ENCODE measurements around the gene CDC5L.

The CDC5L gene

GRCh38 chr6:44494011-44494501 is 106.5 kb downstream of the CDC5L start:
- peaks cover 7% of the 10 kb centered on the region for H3K4me1 ChIP-seq (ENCODE audit: control insufficient read depth, insufficient read depth, low read length)
- H3K9me3 ChIP-seq (ENCODE audit: control insufficient read depth, low read length): no peaks in the 10 kb centered on the region
- no peak overlapping the region for H3K27ac ChIP-seq (ENCODE audit: insufficient read depth, low read depth, low read length, poor library complexity, severe bottlenecking)
- no peak overlapping the region for H3K4me3 ChIP-seq (ENCODE audit: insufficient read depth, low read depth, low read length)
- H3K36me3 ChIP-seq (ENCODE audit: control insufficient read depth, insufficient read depth, low read length): no peaks in the 10 kb centered on the region
- no peaks in the 10 kb centered on the region for H3K27me3 ChIP-seq (ENCODE audit: control insufficient read depth, insufficient read depth, low read length, poor library complexity, severe bottlenecking)
- 82 to 89% methylated on average over 7 of the region's 7 CpGs for WGBS, 2 experiments

GRCh38 chr6:44495036-44495901 is 107.8 kb downstream of the CDC5L start:
- 86 to 87% methylated on average over 16 of the region's 16 CpGs for WGBS, 2 experiments
- H3K27ac ChIP-seq (ENCODE audit: insufficient read depth, low read depth, low read length, poor library complexity, severe bottlenecking): no peak overlapping the region
- H3K27me3 ChIP-seq (ENCODE audit: control insufficient read depth, insufficient read depth, low read length, poor library complexity, severe bottlenecking): no peaks in the 10 kb centered on the region
- H3K36me3 ChIP-seq (ENCODE audit: control insufficient read depth, insufficient read depth, low read length): no peaks in the 10 kb centered on the region
- H3K4me3 ChIP-seq (ENCODE audit: insufficient read depth, low read depth, low read length): no peak overlapping the region
- peaks cover 7% of the 10 kb centered on the region for H3K4me1 ChIP-seq (ENCODE audit: control insufficient read depth, insufficient read depth, low read length)
- H3K9me3 ChIP-seq (ENCODE audit: control insufficient read depth, low read length): no peaks in the 10 kb centered on the region

- Histone ChIP-seq H3K9me3 (ENCODE audit: control insufficient read depth, low read length) (no peaks in the 10 kb centered on the region), H3K4me1 (ENCODE audit: control insufficient read depth, insufficient read depth, low read length) (peaks cover 7% of the 10 kb centered on the region), H3K4me3 (ENCODE audit: insufficient read depth, low read depth, low read length) (no peak overlapping the region), H3K36me3 (ENCODE audit: control insufficient read depth, insufficient read depth, low read length) (no peaks in the 10 kb centered on the region), H3K27ac (ENCODE audit: insufficient read depth, low read depth, low read length, poor library complexity, severe bottlenecking) (no peak overlapping the region), H3K27me3 (ENCODE audit: control insufficient read depth, insufficient read depth, low read length, poor library complexity, severe bottlenecking) (no peaks in the 10 kb centered on the region)
- WGBS, 2 experiments: 93 to 94% methylated on average over 9 of the region's 9 CpGs
Measured at GRCh38 chr6:44496665-44497369, 109.3 kb downstream of the CDC5L start.

GRCh38 chr6:44497807-44498206 is 110.3 kb downstream of the CDC5L start:
- Histone ChIP-seq H3K4me3 (ENCODE audit: insufficient read depth, low read depth, low read length) (no peak overlapping the region), H3K9me3 (ENCODE audit: control insufficient read depth, low read length) (no peaks in the 10 kb centered on the region), H3K27me3 (ENCODE audit: control insufficient read depth, insufficient read depth, low read length, poor library complexity, severe bottlenecking) (no peaks in the 10 kb centered on the region), H3K27ac (ENCODE audit: insufficient read depth, low read depth, low read length, poor library complexity, severe bottlenecking) (no peak overlapping the region), H3K36me3 (ENCODE audit: control insufficient read depth, insufficient read depth, low read length) (no peaks in the 10 kb centered on the region), H3K4me1 (ENCODE audit: control insufficient read depth, insufficient read depth, low read length) (peaks cover 7% of the 10 kb centered on the region)
- WGBS, 2 experiments: 95 to 97% methylated on average over 5 of the region's 5 CpGs

GRCh38 chr6:44498436-44498835 is 110.9 kb downstream of the CDC5L start:
- Histone ChIP-seq H3K27ac (ENCODE audit: insufficient read depth, low read depth, low read length, poor library complexity, severe bottlenecking) (no peak overlapping the region), H3K36me3 (ENCODE audit: control insufficient read depth, insufficient read depth, low read length) (no peaks in the 10 kb centered on the region), H3K4me3 (ENCODE audit: insufficient read depth, low read depth, low read length) (no peak overlapping the region), H3K4me1 (ENCODE audit: control insufficient read depth, insufficient read depth, low read length) (peaks cover 7% of the 10 kb centered on the region), H3K9me3 (ENCODE audit: control insufficient read depth, low read length) (no peaks in the 10 kb centered on the region), H3K27me3 (ENCODE audit: control insufficient read depth, insufficient read depth, low read length, poor library complexity, severe bottlenecking) (no peaks in the 10 kb centered on the region)
- WGBS, 2 experiments: 87 to 94% methylated on average over 5 of the region's 5 CpGs

- Histone ChIP-seq H3K27ac (ENCODE audit: insufficient read depth, low read depth, low read length, poor library complexity, severe bottlenecking) (no peak overlapping the region), H3K4me1 (ENCODE audit: control insufficient read depth, insufficient read depth, low read length) (peaks cover 7% of the 10 kb centered on the region), H3K27me3 (ENCODE audit: control insufficient read depth, insufficient read depth, low read length, poor library complexity, severe bottlenecking) (no peaks in the 10 kb centered on the region), H3K4me3 (ENCODE audit: insufficient read depth, low read depth, low read length) (no peak overlapping the region), H3K9me3 (ENCODE audit: control insufficient read depth, low read length) (no peaks in the 10 kb centered on the region), H3K36me3 (ENCODE audit: control insufficient read depth, insufficient read depth, low read length) (no peaks in the 10 kb centered on the region)
- WGBS, 2 experiments: 92% methylated on average over 5 of the region's 5 CpGs
Measured at GRCh38 chr6:44499609-44500008, 112.1 kb downstream of the CDC5L start.
